NT2/D1 (cell line): Measurements from ENCODE around the gene NR3C1.

Experiments used
- SUZ12 ChIP-seq: IDR thresholded peaks from 2 replicates; pipeline ENCODE4 v1.6.1; 2011; ENCODE audit not compliant: insufficient read length, insufficient read depth; ENCODE audit errors: extremely low read depth
- YY1 ChIP-seq: IDR thresholded peaks from 2 replicates; pipeline ENCODE4 v1.6.1; 2011; ENCODE audit not compliant: insufficient read length, insufficient read depth

- TF ChIP-seq YY1 = no peak
- TF ChIP-seq SUZ12 = no peak
Measured at GRCh38 chr5:143251190-143251589, 152.3 kb downstream of the NR3C1 start.
